ENCODE results near the gene TGM1. TPM values are rescaled to one million over a fixed set of nuclear protein-coding genes. Genes with fewer than 3 reads are reported as not detected.

Gene TGM1
- total and polyA plus RNA-seq, 4 experiments from 2014 or later, result 0.11 to 16.1 (median 5.5) TPM

DNA sequence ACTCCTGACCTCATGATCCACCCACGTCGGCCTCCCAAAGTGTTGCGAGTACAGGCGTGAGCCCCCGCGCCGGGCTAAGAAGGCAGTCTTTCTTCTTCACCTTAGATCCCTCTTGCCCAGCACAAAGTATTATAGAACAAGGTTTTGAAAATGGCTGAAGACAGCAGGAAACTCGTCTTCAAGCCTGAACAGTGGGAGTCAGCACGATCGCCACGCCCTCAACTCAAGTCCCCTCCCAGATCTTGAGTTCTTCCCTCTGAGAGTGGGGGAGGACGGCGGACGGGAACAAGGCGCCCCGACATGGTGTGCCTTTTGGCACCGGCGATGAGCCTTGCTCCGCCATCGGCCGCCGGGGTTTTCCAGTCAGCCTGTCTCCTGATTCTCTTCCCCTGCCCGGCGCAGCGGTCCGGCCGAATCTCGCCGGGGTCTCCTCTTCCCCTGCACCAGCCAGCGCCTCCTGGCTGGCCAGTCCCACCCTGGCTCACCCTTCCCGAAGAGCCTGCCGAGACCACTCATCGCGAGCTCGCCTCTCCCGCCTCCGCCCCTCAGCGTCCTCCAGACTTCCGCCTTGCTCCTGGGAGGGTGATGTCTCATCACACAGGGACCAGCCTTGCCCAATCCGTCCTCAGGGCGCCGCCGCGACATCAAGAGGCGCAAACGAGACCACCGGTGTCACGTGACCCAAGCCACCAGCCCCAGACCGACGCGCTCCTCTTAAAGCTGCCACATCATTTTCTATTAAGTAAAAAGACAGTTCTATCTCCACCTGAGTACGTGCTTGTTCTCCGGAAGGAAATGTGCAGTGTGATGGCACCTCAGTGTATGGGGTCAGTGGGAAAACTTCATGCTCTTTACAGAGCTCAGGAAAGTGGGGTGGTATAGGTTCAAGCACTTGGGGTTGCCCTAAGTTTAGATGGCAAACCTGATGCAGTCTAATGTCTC is 49.8 kb downstream of the TGM1 start, which contains the start of gene CHMP4A:
Gene CHMP4A (minus strand): TSS at position 565 of the 942 bp plus-strand sequence. CDS start 49 bp downstream, at position 516.
- intact Hi-C loops (cut with micrococcal nuclease), result loop anchor here (1.0 to 2.0 kb wide), 6 partner anchors 18 to 98 kb away; partner anchors contain the start of genes DCAF11, EMC9, IPO4 and IRF9
- Histone ChIP-seq H3K36me3 (ENCODE audit: insufficient read depth, low read length) (peaks cover 32% of the 10 kb centered on the region), H3K27ac (ENCODE audit: low read depth, low read length) (peak within 1 kb of the TSS; percentile 100), H3K27me3 (ENCODE audit: insufficient read depth, low read length) (no peaks in the 10 kb centered on the region), H3K4me1 (ENCODE audit: insufficient read depth, low read length) (peaks cover 42% of the 10 kb centered on the region), H3K4me3 (ENCODE audit: low read length in 2 of 2) (peak within 1 kb of the TSS; percentile 68 to 91), H3K9me3 (ENCODE audit: control insufficient read depth in 1 of 2, low read length in 2 of 2) (no peaks in the 10 kb centered on the region)
- peak within 1 kb of the TSS; percentile 95 to 100 (median 99) for H3K27ac Mint-ChIP-seq
- peak within 1 kb of the TSS; percentile 92 to 99 (median 96) for H3K4me3 Mint-ChIP-seq
- peaks cover 0 to 5% (median 0%) of the 10 kb centered on the region in 8 donors for H3K9me3 Mint-ChIP-seq
- ChIA-PET POLR2A (ENCODE audit: partially characterized antibody) (interaction anchor here (0.7 to 6.6 kb wide), 35 partner anchors 8 to 1447 kb away, joined by 3 to 171 read pairs (median 6); partner anchors contain the start of genes AP1G2, CBLN3, CIDEB and DCAF11), CTCF (ENCODE audit: partially characterized antibody) (interaction anchor here (0.6 to 4.9 kb wide), 13 partner anchors 10 to 223 kb away, joined by 3 to 68 read pairs (median 6); partner anchors contain the start of genes CIDEB, DCAF11, DHRS1 and IRF9)
- H3K4me1 Mint-ChIP-seq, result peaks cover 35 to 72% (median 48%) of the 10 kb centered on the region in 4 donors
- no peaks in the 10 kb centered on the region for H3K27me3 Mint-ChIP-seq
- H3K36me3 Mint-ChIP-seq, result peaks cover 21 to 52% of the 10 kb centered on the region in 2 donors
- DNase-seq, result peak; percentile 93 to 99 (median 96)

GRCh38 chr14:24211311-24211710 is 51.7 kb downstream of the TGM1 start:
- peak overlapping the region; percentile 95 to 100 (median 99) for H3K27ac Mint-ChIP-seq
- H3K4me3 ChIP-seq (ENCODE audit: low read length in 2 of 2), result no peak overlapping the region
- intact Hi-C loops (cut with micrococcal nuclease), result no loop called here
- H3K36me3 ChIP-seq (ENCODE audit: insufficient read depth, low read length), result peaks cover 50% of the 10 kb centered on the region
- peaks cover 33 to 75% (median 49%) of the 10 kb centered on the region in 4 donors for H3K4me1 Mint-ChIP-seq
- DNase-seq, result no peak
- peaks cover 40% of the 10 kb centered on the region for H3K4me1 ChIP-seq (ENCODE audit: insufficient read depth, low read length)
- ChIA-PET CTCF (ENCODE audit: partially characterized antibody) (interaction anchor here (1.2 to 3.6 kb wide), 2 partner anchors 50 to 51 kb away, joined by 3 to 10 read pairs; partner anchors contain the start of gene IRF9), POLR2A (ENCODE audit: partially characterized antibody) (interaction anchor here (0.7 to 6.6 kb wide), 7 partner anchors 12 to 219 kb away, joined by 3 to 171 read pairs (median 66); partner anchors contain the start of genes CBLN3, CIDEB, GMPR2 and IPO4)
- no peaks in the 10 kb centered on the region for H3K27me3 Mint-ChIP-seq
- peaks cover 36 to 58% of the 10 kb centered on the region in 2 donors for H3K36me3 Mint-ChIP-seq
- peaks cover 0 to 5% (median 0%) of the 10 kb centered on the region in 8 donors for H3K9me3 Mint-ChIP-seq
- H3K27me3 ChIP-seq (ENCODE audit: insufficient read depth, low read length), result no peaks in the 10 kb centered on the region
- H3K27ac ChIP-seq (ENCODE audit: low read depth, low read length), result peak overlapping the region; percentile 7
- H3K4me3 Mint-ChIP-seq, result peak overlapping the region in 6 of 8 donors; percentile 29 to 99 (median 96)
- no peaks in the 10 kb centered on the region for H3K9me3 ChIP-seq (ENCODE audit: control insufficient read depth in 1 of 2, low read length in 2 of 2)

GRCh38 chr14:24207625-24208024 is 55.4 kb downstream of the TGM1 start:
- no peak for DNase-seq
- no peak overlapping the region for H3K27ac ChIP-seq (ENCODE audit: low read depth, low read length)
- H3K27me3 ChIP-seq (ENCODE audit: insufficient read depth, low read length), result no peaks in the 10 kb centered on the region
- peaks cover 16% of the 10 kb centered on the region for H3K4me1 ChIP-seq (ENCODE audit: insufficient read depth, low read length)
- H3K4me1 Mint-ChIP-seq, result peaks cover 18 to 55% (median 36%) of the 10 kb centered on the region in 4 donors
- no peaks in the 10 kb centered on the region for H3K27me3 Mint-ChIP-seq
- H3K27ac Mint-ChIP-seq, result peak overlapping the region in 3 of 7 donors; percentile 23 to 78 (median 52)
- ChIA-PET POLR2A (ENCODE audit: partially characterized antibody) (interaction anchor here (0.8 to 5.2 kb wide), 4 partner anchors 8 to 93 kb away, joined by 3 to 32 read pairs (median 10); partner anchors contain the start of genes MDP1, NRL, PSME2 and TM9SF1), CTCF (ENCODE audit: partially characterized antibody) (interaction anchor here (1.2 kb wide), 1 partner anchor 90 kb away, joined by 4 read pairs; no protein-coding TSS in a partner anchor)
- peaks cover 59% of the 10 kb centered on the region for H3K36me3 ChIP-seq (ENCODE audit: insufficient read depth, low read length)
- no peaks in the 10 kb centered on the region for H3K9me3 ChIP-seq (ENCODE audit: control insufficient read depth in 1 of 2, low read length in 2 of 2)
- no peak overlapping the region for H3K4me3 ChIP-seq (ENCODE audit: low read length in 2 of 2)
- intact Hi-C loops (cut with micrococcal nuclease), result no loop called here
- no peak overlapping the region for H3K4me3 Mint-ChIP-seq
- H3K9me3 Mint-ChIP-seq, result peaks cover 0 to 5% (median 0%) of the 10 kb centered on the region in 8 donors
- H3K36me3 Mint-ChIP-seq, result peaks cover 52 to 70% of the 10 kb centered on the region in 2 donors

DNA sequence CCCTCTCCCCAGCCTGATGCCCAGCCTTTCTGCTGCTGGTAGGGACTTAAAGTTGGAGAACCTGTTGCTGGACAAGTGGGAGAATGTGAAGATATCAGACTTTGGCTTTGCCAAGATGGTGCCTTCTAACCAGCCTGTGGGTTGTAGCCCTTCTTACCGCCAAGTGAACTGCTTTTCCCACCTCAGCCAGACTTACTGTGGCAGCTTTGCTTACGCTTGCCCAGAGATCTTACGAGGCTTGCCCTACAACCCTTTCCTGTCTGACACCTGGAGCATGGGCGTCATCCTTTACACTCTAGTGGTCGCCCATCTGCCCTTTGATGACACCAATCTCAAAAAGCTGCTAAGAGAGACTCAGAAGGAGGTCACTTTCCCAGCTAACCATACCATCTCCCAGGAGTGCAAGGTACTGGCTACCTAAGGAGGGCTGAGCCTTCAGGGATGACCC is 55.8 kb downstream of the TGM1 start:
- Mint-ChIP-seq H3K27me3 (no peaks in the 10 kb centered on the region), H3K4me3 (no peak overlapping the region), H3K4me1 (peaks cover 18 to 50% (median 34%) of the 10 kb centered on the region in 4 donors), H3K36me3 (peaks cover 57 to 75% of the 10 kb centered on the region in 2 donors), H3K9me3 (peaks cover 0 to 5% (median 0%) of the 10 kb centered on the region in 8 donors), H3K27ac (peak overlapping the region in 6 of 7 donors; percentile 16 to 82 (median 42))
- no peak for DNase-seq
- peaks cover 11% of the 10 kb centered on the region for H3K4me1 ChIP-seq (ENCODE audit: insufficient read depth, low read length)
- H3K4me3 ChIP-seq (ENCODE audit: low read length in 2 of 2), result no peak overlapping the region
- ChIA-PET POLR2A (ENCODE audit: partially characterized antibody) (interaction anchor here (0.8 to 5.2 kb wide), 4 partner anchors 9 to 92 kb away, joined by 3 to 32 read pairs (median 10); partner anchors contain the start of genes MDP1, NRL, PSME2 and TM9SF1), CTCF (ENCODE audit: partially characterized antibody) (interaction anchor here (1.2 kb wide), 1 partner anchor 91 kb away, joined by 4 read pairs; no protein-coding TSS in a partner anchor)
- no peaks in the 10 kb centered on the region for H3K9me3 ChIP-seq (ENCODE audit: control insufficient read depth in 1 of 2, low read length in 2 of 2)
- intact Hi-C loops (cut with micrococcal nuclease), result no loop called here
- no peak overlapping the region for H3K27ac ChIP-seq (ENCODE audit: low read depth, low read length)
- H3K27me3 ChIP-seq (ENCODE audit: insufficient read depth, low read length), result no peaks in the 10 kb centered on the region
- peaks cover 59% of the 10 kb centered on the region for H3K36me3 ChIP-seq (ENCODE audit: insufficient read depth, low read length)

- Mint-ChIP-seq H3K36me3 (peaks cover 59 to 75% of the 10 kb centered on the region in 2 donors), H3K27me3 (no peaks in the 10 kb centered on the region), H3K9me3 (peaks cover 0 to 5% (median 0%) of the 10 kb centered on the region in 8 donors), H3K4me1 (peaks cover 14 to 45% (median 30%) of the 10 kb centered on the region in 4 donors), H3K4me3 (peak overlapping the region in 1 of 8 donors; percentile 40), H3K27ac (peak overlapping the region in 4 of 7 donors; percentile 16 to 52 (median 28))
- Histone ChIP-seq H3K9me3 (ENCODE audit: control insufficient read depth in 1 of 2, low read length in 2 of 2) (no peaks in the 10 kb centered on the region), H3K27me3 (ENCODE audit: insufficient read depth, low read length) (no peaks in the 10 kb centered on the region), H3K27ac (ENCODE audit: low read depth, low read length) (no peak overlapping the region), H3K4me3 (ENCODE audit: low read length in 2 of 2) (no peak overlapping the region), H3K4me1 (ENCODE audit: insufficient read depth, low read length) (peaks cover 5% of the 10 kb centered on the region), H3K36me3 (ENCODE audit: insufficient read depth, low read length) (peaks cover 58% of the 10 kb centered on the region)
- no peak for DNase-seq
- ChIA-PET CTCF (ENCODE audit: partially characterized antibody) (interaction anchor here (0.6 to 1.2 kb wide), 2 partner anchors 46 to 91 kb away, joined by 3 to 4 read pairs; partner anchors contain the start of gene IRF9), POLR2A (ENCODE audit: partially characterized antibody) (interaction anchor here (0.8 to 5.2 kb wide), 4 partner anchors 9 to 91 kb away, joined by 3 to 32 read pairs (median 10); partner anchors contain the start of genes MDP1, NRL, PSME2 and TM9SF1)
- intact Hi-C loops (cut with micrococcal nuclease), result no loop called here
These were observed 56.5 kb downstream of the TGM1 start for GRCh38 chr14:24206260-24207103.

Measured in CD4-positive, alpha-beta memory T cell (primary cell).